ENCODE data around the gene PDZD11.

Gene PDZD11

DNA sequence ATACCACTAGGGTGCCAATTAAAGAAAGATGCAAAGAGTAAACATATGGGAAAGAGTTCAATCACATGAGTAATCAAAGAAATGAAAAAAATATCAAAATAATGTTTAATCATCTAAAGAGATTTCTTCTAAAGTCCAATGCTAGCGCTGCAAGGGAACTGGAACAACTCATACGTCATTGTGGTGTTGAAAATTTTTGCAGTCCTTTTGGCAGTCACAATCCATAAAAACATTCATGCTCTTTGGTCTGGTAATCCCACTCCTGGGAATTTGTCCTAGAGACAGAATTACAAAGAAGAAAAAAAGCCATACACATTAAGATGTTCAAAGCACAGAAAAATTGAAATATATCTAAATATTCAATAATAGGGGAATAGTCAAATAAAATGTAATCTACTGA lies 34.3 kb downstream of the PDZD11 start:
- DNase-seq, result peak; percentile 1

DNA sequence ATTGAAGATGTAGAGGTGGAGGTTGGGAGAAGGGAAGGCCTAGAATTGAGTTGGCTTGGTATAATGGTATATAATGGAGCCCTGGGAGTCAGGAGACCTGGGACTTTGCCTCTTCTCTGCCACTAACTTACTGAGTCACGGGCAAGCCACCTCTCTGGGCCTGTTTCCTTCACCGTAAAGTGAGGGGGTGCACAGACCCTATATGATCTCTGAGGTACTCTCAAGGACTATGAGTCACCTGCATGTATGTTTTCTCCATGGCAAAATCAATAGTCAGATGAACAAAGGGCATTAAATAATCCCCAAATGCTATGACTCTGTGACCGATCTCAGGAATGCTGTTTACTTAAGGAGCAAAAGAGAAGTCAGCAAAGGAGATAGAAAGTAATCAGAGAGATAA lies 34.8 kb downstream of the PDZD11 start:
- no peak for DNase-seq

DNA sequence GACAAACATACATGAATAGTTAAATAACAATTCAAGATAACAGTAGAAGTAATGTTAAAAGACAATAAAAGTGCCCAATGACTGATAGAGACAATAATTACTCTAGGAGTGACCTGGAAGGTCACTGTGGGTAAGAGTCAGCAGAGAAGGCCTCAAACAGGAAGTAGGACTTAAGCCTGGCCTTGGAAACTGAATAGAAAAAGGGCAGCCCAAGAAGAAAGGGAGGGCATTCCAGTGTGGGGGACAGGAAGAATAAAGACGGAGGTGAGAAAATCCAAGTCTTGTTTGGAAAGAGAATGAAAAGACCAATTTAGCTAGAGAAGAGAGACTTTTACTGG lies 35.7 kb downstream of the PDZD11 start:
- no peak for DNase-seq

DNA sequence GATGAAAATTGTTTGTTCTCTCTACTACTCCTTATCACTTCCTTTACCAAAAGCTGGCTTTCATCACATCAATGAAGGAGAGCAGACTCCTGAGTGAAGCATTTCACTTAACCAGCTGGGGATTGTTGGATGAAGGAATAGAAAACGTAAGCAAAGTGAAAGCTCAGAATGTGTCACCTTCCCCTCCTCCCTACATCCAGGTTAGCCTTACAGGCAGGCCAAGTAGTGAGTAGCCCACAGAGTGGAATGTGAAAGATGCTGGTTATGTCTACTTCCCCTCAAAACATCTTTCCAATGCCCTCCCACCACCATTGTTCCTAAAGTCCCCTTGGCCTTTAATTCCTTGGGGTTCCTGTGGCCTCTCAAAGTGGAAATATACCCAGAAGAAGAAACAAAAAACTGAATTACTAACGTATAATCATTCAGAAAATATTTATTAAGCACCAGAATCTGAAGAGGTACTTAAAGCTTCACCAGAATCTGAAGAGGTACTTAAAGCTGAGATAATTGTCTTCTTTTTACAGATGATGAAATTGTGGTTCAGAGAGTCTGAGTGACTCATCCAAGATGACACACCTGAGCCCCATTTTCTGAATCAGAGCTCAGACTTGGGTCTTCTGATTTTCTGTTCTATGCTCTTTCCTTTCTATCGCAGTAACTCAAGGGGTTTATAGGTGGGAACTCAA lies 36.2 kb downstream of the PDZD11 start:
- DNase-seq, result peak; percentile 8

DNA sequence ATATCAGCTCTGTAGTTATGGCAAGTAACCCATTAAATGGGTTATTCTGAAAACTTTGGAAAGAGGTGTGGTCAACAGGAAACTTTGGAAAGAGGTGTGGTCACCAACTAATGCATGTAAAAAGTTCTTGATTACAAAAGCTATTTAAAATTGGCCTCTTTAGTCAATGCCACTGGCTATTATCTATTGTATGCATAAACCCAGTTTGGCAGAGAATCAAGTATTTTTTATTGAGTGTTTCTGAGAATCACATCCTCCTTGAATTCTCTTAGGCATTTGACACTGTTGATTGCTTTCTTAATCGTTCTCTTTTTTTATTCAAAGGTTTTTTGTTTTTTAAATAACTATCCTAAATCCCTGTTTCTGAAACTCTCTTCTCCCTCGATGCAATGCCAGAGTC lies 37.2 kb downstream of the PDZD11 start:
- DNase-seq, result no peak

DNA sequence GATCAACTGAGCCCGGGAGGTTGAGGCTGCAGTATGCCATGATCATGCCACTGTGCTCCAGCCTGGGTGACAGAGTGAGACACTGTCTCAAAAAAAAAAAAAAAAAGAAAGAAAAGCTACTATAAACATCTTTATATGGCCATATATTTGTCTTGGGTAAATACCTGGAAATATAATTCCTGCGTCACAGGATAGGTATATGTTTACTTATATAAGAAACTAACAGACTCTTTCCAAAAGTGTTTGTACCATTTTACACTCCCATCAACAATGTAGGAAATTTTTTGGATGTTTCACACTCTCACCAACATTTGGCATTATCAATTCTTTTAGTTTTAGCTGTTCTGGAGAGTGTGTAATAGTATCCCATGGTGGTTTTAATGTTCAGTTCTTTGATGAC lies 42.5 kb downstream of the PDZD11 start:
- DNase-seq, result no peak

DNA sequence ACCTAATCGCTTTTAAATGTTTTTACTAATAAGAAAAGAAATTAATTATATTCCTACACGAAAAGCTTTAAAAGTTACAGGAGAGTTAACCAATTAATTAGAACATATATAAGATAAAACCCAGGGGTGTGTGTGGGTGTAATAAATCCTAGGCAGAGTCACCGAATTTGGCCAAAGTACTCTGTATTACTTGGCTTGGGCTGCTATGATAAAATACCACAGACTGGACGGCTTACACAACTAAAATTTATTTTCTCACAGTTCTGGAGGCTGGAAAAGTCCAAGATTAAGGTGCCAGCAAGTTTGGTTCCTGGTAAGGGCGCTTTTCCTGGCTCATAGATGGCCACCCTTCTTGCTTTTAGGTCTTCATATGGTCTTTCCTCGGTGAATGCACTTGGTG lies 44.8 kb downstream of the PDZD11 start:
- DNase-seq, result no peak

DNA sequence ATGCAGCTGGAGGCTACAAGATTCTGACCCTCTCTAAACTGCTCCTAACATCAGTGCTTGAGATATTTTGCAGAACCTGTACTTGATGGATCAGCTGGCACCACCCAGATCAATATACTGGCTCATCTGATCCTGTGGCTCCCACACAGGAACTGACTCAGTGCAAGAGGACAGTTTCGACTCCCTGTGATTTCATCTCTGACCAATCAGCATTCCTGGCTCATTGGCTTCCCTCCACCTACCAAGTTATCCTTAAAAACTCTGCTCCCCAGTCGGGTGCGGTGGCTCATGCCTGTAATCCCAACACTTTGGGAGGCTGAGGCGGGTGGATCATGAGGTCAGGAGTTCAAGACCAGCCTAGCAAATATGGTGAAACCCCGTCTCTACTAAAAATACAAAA lies 46.1 kb downstream of the PDZD11 start:
- DNase-seq, result peak; percentile 13

DNA sequence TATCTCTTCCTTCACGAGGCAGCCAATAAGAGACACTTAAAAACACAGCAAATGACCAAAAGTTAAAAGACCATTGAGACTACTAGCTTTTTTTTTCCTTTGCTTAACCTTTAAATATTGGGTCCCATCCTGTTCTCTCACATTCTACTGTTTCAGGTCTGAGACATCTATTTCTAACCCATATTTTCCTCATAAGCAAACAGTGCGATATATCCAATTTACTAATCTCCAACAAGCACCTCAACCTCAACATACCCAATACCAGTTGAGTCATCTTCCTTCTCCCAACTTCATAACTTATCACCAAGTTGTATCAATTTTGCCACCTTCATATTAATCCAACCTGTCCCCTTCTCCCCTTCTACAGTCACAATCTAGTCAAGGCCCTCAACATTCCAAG lies 48.2 kb downstream of the PDZD11 start:
- no peak for DNase-seq

DNA sequence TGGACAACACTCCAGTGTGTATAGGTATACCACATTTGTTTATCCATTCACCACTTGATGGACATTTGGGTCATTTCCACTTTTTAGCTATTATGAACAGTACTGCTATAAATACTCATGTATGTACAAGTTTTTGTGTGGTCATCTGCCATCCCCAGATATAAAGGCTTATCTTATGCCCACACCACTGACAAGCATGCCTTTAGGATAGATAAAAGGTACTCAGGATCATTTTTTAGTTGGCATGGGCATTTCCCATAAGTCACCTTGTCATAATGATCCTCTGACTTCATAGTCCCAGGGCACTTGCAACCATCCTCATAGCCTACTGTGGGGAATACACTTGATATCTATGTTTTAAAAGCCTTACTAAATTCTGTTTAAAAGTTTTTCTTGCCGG lies 49.0 kb downstream of the PDZD11 start:
- no peak for DNase-seq

All from fibroblast of skin of right biceps (primary cell).